ENCODE measurements around the gene NDUFS8. TPM values are rescaled to one million over a fixed set of nuclear protein-coding genes. Genes with fewer than 3 reads are reported as not detected.

Gene NDUFS8
- total RNA-seq, 1 donor: 66.1 TPM

- no peak overlapping the region for H3K4me3 ChIP-seq (ENCODE audit: low read depth, low read length)
- DNase-seq (ENCODE audit: low read depth): no peak
- TF ChIP-seq CTCF (IDR thresholded peaks at IDR 0.05; ENCODE audit: insufficient read depth, low read length): no peak
Observed at GRCh38 chr11:68028802-68029545, 1.5 kb upstream of the NDUFS8 start.

DNA sequence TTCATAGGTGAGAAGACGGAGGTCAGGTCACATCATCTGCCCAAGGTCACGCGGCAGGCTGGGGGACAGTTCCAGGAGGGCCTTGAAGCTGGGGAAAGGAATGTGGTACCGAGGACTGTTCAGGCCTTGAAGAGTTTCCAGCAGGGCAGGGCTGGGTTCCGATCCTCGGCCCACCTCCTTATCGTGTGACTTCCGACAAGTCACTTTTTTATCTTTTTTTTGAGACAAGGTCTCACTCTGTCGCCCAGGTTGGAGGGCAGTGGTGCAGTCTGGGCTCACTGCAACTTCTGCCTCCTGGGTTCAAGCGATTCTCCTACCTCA is 623 bp downstream of the NDUFS8 start:
- H3K4me3 ChIP-seq (ENCODE audit: low read depth, low read length): peak overlapping the region; percentile 90
- peak; percentile 49 for DNase-seq (ENCODE audit: low read depth)
- TF ChIP-seq CTCF (IDR thresholded peaks at IDR 0.05; ENCODE audit: insufficient read depth, low read length): no peak

GRCh38 chr11:68032003-68032402 is 1.5 kb downstream of the NDUFS8 start:
- TF ChIP-seq CTCF (IDR thresholded peaks at IDR 0.05; ENCODE audit: insufficient read depth, low read length): no peak
- H3K4me3 ChIP-seq (ENCODE audit: low read depth, low read length): no peak overlapping the region
- no peak for DNase-seq (ENCODE audit: low read depth)

- no peak overlapping the region for H3K4me3 ChIP-seq (ENCODE audit: low read depth, low read length)
- TF ChIP-seq CTCF (IDR thresholded peaks at IDR 0.05; ENCODE audit: insufficient read depth, low read length): no peak
- no peak for DNase-seq (ENCODE audit: low read depth)
Observed at GRCh38 chr11:68032997-68033707, 2.7 kb downstream of the NDUFS8 start.

DNA sequence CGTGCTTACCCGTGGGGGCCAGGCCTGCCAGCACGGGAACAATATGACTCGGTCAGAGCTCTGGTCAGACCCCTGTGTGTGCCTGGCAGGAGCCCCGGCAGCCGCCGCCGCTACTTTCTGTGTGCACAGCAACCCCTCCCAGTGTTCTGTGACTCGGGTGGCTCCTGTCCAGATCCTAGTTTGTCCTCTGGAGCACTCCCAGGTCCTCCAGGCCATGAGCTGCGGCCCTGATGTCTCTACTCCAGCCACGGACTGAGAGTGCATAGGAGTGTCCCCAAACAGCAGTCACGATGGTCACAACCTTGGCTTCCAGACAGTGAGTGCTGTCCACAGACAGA is 3.2 kb downstream of the NDUFS8 start:
- H3K4me3 ChIP-seq (ENCODE audit: low read depth, low read length): no peak overlapping the region
- TF ChIP-seq CTCF (IDR thresholded peaks at IDR 0.05; ENCODE audit: insufficient read depth, low read length): no peak
- no peak for DNase-seq (ENCODE audit: low read depth)

DNA sequence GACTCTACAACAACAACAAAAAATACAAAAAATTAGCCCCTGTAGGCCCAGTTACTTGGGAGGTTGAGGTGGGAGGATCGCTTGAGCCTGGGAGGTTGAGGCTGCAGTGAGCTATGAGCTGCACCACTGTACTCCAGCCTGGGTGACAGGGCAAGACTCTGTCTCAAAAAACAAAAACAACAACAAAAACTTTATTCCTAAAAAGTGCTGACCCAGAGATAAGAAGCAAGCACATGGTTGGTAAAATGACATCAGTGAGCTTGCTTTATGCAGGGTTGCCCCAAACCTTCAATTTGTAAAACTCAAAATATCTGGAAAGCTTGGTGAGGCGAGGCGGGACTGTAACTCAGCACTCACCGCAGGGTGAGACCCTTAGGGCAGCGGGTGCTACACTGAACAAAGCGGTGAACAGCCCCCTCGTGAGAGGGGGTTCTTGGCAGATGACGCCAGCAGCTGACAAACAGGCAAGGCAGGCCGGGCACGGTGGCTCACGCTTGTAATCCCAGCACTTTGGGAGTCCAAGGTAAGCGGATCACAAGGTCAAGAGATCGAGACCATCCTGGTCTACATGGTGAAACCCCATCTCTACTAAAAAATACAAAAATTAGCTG is 4.9 kb downstream of the NDUFS8 start:
- H3K4me3 ChIP-seq (ENCODE audit: low read depth, low read length): no peak overlapping the region
- no peak for TF ChIP-seq CTCF (IDR thresholded peaks at IDR 0.05; ENCODE audit: insufficient read depth, low read length)
- no peak for DNase-seq (ENCODE audit: low read depth)

All from fibroblast of the aortic adventitia (primary cell).